Nephron (organoid): ENCODE measurements around the gene KMT2C.
"Not testable (repeated sequence)": the region's sequence is repeated elsewhere in the genome, so short reads cannot be mapped to it uniquely, and the experiment has no call there.

ENCODE experiments used
- H3K27ac Mint-ChIP-seq, 3 experiments: 2 replicates each; pipeline ENCODE4 v1.8.0; 2020; ENCODE audit warnings: mixed read lengths in 3 of 3, mild to moderate bottlenecking in 2 of 3, moderate library complexity in 1 of 3
- H3K27me3 Mint-ChIP-seq: 2 replicates; pipeline ENCODE4 v1.8.0; 2021; ENCODE audit warnings: low read depth, mild to moderate bottlenecking, moderate library complexity, mixed read lengths
- H3K36me3 Mint-ChIP-seq: 2 replicates; pipeline ENCODE4 v1.8.0; 2020; ENCODE audit warnings: low read depth, mixed read lengths
- H3K4me1 Mint-ChIP-seq: 2 replicates; pipeline ENCODE4 v1.8.0; 2020; ENCODE audit warnings: mixed read lengths
- H3K4me3 Mint-ChIP-seq, 3 experiments: 2 replicates each; pipeline ENCODE4 v1.8.0; 2020; ENCODE audit warnings: mild to moderate bottlenecking in 3 of 3, mixed read lengths in 3 of 3, moderate library complexity in 2 of 3
- H3K9me3 Mint-ChIP-seq: 2 replicates; pipeline ENCODE4 v1.8.0; 2020; ENCODE audit warnings: mixed read lengths
- CTCF ChIP-seq, 3 experiments: fragments of 200-600 bp; sonication (generic); IDR thresholded peaks; one replicate each; pipeline ENCODE4 v1.5.0; 2021; ENCODE audit warnings: antibody characterized with exemption in 3 of 3; ENCODE audit not compliant: unreplicated experiment in 3 of 3

Gene KMT2C

GRCh38 chr7:152463709-152464311 lies 28.0 kb upstream of the KMT2C start:
- no peak for TF ChIP-seq CTCF (IDR thresholded peaks at IDR 0.05; ENCODE audit: unreplicated experiment in 3 of 3)
- H3K4me1 Mint-ChIP-seq: peaks cover 21% of the 10 kb centered on the region

DNA sequence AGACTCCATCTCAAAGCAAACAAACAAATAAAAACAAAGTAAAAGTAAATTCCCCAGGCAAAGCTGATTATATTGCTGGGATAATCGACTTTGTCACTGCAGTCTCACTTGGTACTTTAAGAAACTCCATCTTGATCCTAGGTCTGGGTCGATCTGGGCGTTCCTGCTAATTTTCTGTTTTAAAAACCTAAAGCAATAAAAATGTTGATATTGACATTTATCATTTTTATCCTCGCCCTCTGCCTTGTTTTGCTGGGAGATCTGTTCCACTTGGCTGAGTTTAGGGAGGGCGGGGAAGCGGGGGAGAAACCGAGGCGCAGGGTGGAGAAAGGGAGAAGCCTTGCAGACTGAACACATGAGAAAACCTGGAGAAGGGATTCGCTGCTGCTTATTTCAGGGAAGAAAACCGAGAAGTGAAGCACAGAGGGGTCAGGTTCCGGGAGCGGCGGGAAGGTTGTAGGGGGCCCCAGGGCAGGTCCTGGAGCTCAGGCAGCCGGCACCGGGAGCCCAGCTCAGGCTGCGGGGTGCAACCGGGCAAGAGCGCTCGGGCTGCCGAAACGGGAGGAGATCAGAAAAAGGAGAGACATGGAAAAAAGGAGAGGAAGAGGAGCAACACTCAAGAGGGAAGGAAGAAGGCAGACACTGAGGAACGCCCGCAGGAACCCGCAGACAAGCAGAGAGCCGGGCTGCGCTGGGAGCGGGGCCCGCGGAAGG lies 27.3 kb upstream of the KMT2C start:
- TF ChIP-seq CTCF (IDR thresholded peaks at IDR 0.05; ENCODE audit: unreplicated experiment in 3 of 3): no peak
- Mint-ChIP-seq H3K9me3 (no peaks in the 10 kb centered on the region), H3K4me3 (peak overlapping the region; percentile 85 to 92 (median 90)), H3K4me1 (peaks cover 21% of the 10 kb centered on the region), H3K36me3 (no peaks in the 10 kb centered on the region), H3K27ac (peak overlapping the region; percentile 93 to 97 (median 96)), H3K27me3 (no peaks in the 10 kb centered on the region)

More at GRCh38 chr7:152463709-152464311, 28.0 kb upstream of the KMT2C start:
- Mint-ChIP-seq H3K4me3 (peak overlapping the region; percentile 90 to 95 (median 92)), H3K9me3 (no peaks in the 10 kb centered on the region), H3K27ac (peak overlapping the region; percentile 93 to 97 (median 96)), H3K27me3 (no peaks in the 10 kb centered on the region), H3K36me3 (no peaks in the 10 kb centered on the region)

DNA sequence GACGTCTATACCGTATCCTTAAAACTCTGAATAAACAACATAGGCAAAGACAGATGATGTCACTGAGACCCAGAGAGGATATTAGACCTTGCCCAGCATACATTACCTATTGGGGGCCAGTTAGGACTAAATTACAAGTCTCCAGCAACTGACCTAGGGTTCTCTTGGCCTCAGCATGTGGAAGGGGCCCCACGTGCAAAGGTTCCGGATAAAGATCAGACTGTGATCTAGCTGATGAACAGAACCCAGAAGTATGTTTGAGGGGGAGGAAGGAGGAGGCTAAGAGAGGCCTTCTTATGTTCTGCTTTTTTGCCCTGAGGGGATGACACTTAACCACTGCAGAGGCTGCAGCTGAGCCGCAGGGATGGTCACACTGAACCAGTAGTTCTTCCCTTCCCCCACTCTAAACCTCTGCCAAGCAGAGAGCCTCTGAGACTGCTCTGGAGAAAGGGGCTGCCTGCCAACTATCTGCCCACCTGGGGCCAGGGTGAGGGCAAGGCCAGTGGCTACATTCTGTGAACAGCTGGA lies 24.0 kb upstream of the KMT2C start:
- Mint-ChIP-seq H3K27me3 (no peaks in the 10 kb centered on the region), H3K27ac (peak overlapping the region; percentile 82 to 89 (median 86)), H3K36me3 (no peaks in the 10 kb centered on the region), H3K4me3 (peak overlapping the region; percentile 48 to 56 (median 49)), H3K9me3 (no peaks in the 10 kb centered on the region), H3K4me1 (peaks cover 16% of the 10 kb centered on the region)
- TF ChIP-seq CTCF (IDR thresholded peaks at IDR 0.05; ENCODE audit: unreplicated experiment in 3 of 3): no peak

DNA sequence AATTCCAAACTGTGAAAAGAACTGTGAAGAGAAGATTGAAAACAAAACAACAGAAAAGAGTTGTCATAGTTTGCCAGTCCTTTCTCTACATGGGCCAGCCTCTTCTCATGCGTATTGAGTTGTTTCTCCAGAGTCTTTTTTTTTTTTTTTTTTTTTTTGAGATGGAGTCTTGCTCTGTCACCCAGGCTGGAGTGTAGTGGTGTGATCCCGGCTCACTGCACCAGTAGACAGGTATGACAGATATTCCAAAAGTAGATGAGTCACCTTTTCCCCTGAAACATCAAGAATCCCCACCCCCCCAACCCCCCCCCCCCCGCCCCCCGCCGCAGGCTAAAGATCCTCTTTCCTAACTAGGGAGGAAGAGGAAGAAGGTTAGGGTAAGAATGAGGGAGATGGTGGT lies 15.6 kb upstream of the KMT2C start:
- Mint-ChIP-seq H3K27me3 (no peaks in the 10 kb centered on the region), H3K27ac (no peak overlapping the region), H3K36me3 (no peaks in the 10 kb centered on the region), H3K4me3 (no peak overlapping the region), H3K9me3 (no peaks in the 10 kb centered on the region), H3K4me1 (no peaks in the 10 kb centered on the region)
- no peak for TF ChIP-seq CTCF (IDR thresholded peaks at IDR 0.05; ENCODE audit: unreplicated experiment in 3 of 3)

DNA sequence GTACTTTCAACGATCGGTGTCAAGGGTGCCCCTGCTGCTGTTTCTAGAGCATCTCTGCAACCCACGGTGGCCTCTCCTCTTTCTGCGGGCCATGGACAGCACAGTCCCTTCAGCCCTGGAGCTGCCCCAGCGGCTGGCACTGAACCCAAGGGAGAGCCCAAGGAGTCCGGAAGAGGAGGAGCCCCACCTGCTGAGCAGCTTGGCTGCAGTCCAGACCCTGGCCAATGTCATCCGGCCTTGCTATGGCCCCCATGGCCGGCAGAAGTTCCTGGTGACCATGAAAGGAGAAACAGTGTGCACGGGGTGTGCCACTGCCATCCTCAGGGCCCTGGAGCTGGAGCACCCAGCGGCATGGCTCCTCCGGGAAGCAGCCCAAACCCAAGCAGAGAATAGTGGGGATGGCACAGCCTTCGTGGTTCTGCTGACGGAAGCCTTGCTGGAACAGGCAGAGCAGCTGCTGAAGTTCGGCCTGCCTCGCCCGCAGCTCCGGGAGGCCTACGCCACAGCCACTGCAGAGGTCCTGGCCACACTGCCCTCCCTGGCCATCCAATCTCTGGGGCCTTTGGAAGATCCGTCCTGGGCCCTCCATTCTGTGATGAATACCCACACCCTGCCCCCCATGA lies 9.7 kb upstream of the KMT2C start:
- H3K9me3 Mint-ChIP-seq, H3K27me3 Mint-ChIP-seq, H3K4me3 Mint-ChIP-seq, H3K27ac Mint-ChIP-seq, H3K36me3 Mint-ChIP-seq, H3K4me1 Mint-ChIP-seq: not testable (repeated sequence)

GRCh38 chr7:152443586-152443985 lies 7.8 kb upstream of the KMT2C start:
- no peak for TF ChIP-seq CTCF (IDR thresholded peaks at IDR 0.05; ENCODE audit: unreplicated experiment in 3 of 3)
- no peaks in the 10 kb centered on the region for H3K9me3 Mint-ChIP-seq
- no peak overlapping the region for H3K4me3 Mint-ChIP-seq
- no peaks in the 10 kb centered on the region for H3K27me3 Mint-ChIP-seq
- no peaks in the 10 kb centered on the region for H3K4me1 Mint-ChIP-seq
- no peak overlapping the region for H3K27ac Mint-ChIP-seq
- no peaks in the 10 kb centered on the region for H3K36me3 Mint-ChIP-seq
